Body of pancreas (tissue), 4 donors: Measurements from ENCODE around the gene MYO10. TPM values are rescaled to one million over a fixed set of nuclear protein-coding genes. Genes with fewer than 3 reads are reported as not detected.
A peak's percentile ranks its signal among the peaks of the same experiment; 100 is the strongest.

Experiments used
- ATAC-seq: fragments of 150-250 bp; one replicate; pipeline ENCODE4 v1.9.1; 2016
- DNase-seq, 4 donors: peaks; one replicate each; pipeline ENCODE4 v3.0.0-alpha.2; 2019
- H3K27ac ChIP-seq, 4 donors: fragments of 200-600 bp; sonication (generic); 1 replicate in 3 of 4; 2 replicates in 1 of 4; pipeline versions ENCODE4 v1.5.1 to v1.6.1; 2016 to 2019; ENCODE audit warnings: mild to moderate bottlenecking in 1 of 4, mixed read lengths in 1 of 4, moderate library complexity in 1 of 4
- H3K27me3 ChIP-seq, 2 donors: fragments of 200-600 bp; sonication (generic); one replicate each; pipeline ENCODE4 v1.6.0; 2016; ENCODE audit warnings: mild to moderate bottlenecking in 1 of 2
- H3K36me3 ChIP-seq, 2 donors: fragments of 200-600 bp; sonication (generic); replicated peaks in 1 of 2; 2 replicates each; pipeline ENCODE4 v1.5.1; 2016; ENCODE audit warnings: low read depth in 2 of 2; ENCODE audit not compliant: insufficient read depth in 1 of 2
- H3K4me1 ChIP-seq: fragments of 200-600 bp; sonication (generic); one replicate; pipeline ENCODE4 v1.6.0; 2016
- H3K4me3 ChIP-seq, 2 donors: fragments of 200-600 bp; sonication (generic); 1 replicate in 1 of 2; 2 replicates in 1 of 2; pipeline ENCODE4 v1.5.1; 2016 to 2019
- H3K9me3 ChIP-seq, 3 donors: fragments of 200-600 bp; sonication (generic); 1 replicate in 2 of 3; 2 replicates in 1 of 3; pipeline ENCODE4 v1.5.1; 2016
- POLR2A ChIP-seq, 3 donors: fragments of 450-650 bp; IDR thresholded peaks; one replicate each; pipeline ENCODE4 v1.6.1; 2016; ENCODE audit warnings: antibody characterized with exemption in 3 of 3, mild to moderate bottlenecking in 2 of 3
- WGBS, 2 donors: methylation state at CpG; one replicate each; pipeline ENCODE4 v1.1.5; 2017; 5-methylcytosine and 5-hydroxymethylcytosine counted together
- intact Hi-C: fragments of 100-400 bp; cut with DNase I; formaldehyde crosslinking; loops from one replicate; pipeline ENCODE4 v1.15.1; 2023
- total RNA-seq, 2 donors: library from RNA; depleted of rRNA; stranded (reverse); fragments of >200 nt; gene quantifications; one replicate each; pipeline ENCODE4 v1.1.0, GENCODE V29; 2016
- TF ChIP-seq, protein P1 (sequence below), 7 experiments: fragments of 450-650 bp in 4 of 7; fragments of 200-600 bp in 3 of 7; sonication (generic) in 3 of 7; IDR thresholded peaks; one replicate each; pipeline ENCODE4 v1.5.1; 2016 to 2019; ENCODE audit warnings: antibody characterized with exemption in 7 of 7

Gene MYO10
- total RNA-seq, 2 donors from 2014 or later = 35.8 to 162 TPM

DNA sequence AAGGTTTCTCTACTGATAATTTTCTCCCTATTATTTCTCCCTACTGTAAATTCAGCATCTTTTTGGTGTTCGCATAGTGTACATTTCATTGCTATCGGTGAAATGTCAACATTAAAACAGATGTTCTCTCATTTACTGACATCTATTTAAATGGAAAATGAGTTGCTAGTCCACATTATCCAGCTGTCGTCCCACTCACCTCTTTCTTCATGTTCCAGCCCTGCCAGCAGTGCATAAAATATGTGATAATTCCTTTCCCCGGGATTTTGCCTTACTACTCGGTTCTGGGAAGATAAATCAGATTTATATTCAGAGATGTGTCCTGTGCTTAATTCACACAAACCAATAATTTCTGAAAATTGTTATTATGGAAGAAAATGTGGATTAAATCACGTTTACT, 155.8 kb downstream of the MYO10 start:
- Histone ChIP-seq H3K36me3 (peaks cover 5 to 10% of the 10 kb centered on the region in 2 donors), H3K4me1 (peaks cover 18% of the 10 kb centered on the region), H3K27me3 (no peaks in the 10 kb centered on the region), H3K4me3 (no peak overlapping the region), H3K9me3 (no peaks in the 10 kb centered on the region), H3K27ac (no peak overlapping the region)
- no peak for TF ChIP-seq POLR2A (IDR thresholded peaks at IDR 0.05)
- TF ChIP-seq, protein P1, sequence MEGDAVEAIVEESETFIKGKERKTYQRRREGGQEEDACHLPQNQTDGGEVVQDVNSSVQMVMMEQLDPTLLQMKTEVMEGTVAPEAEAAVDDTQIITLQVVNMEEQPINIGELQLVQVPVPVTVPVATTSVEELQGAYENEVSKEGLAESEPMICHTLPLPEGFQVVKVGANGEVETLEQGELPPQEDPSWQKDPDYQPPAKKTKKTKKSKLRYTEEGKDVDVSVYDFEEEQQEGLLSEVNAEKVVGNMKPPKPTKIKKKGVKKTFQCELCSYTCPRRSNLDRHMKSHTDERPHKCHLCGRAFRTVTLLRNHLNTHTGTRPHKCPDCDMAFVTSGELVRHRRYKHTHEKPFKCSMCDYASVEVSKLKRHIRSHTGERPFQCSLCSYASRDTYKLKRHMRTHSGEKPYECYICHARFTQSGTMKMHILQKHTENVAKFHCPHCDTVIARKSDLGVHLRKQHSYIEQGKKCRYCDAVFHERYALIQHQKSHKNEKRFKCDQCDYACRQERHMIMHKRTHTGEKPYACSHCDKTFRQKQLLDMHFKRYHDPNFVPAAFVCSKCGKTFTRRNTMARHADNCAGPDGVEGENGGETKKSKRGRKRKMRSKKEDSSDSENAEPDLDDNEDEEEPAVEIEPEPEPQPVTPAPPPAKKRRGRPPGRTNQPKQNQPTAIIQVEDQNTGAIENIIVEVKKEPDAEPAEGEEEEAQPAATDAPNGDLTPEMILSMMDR (IDR thresholded peaks at IDR 0.05) = no peak
- intact Hi-C loops = no loop called here
- no peak for DNase-seq
- 70 to 75% methylated on average over 6 of the region's 6 CpGs for WGBS, 2 donors
- no peak for ATAC-seq

DNA sequence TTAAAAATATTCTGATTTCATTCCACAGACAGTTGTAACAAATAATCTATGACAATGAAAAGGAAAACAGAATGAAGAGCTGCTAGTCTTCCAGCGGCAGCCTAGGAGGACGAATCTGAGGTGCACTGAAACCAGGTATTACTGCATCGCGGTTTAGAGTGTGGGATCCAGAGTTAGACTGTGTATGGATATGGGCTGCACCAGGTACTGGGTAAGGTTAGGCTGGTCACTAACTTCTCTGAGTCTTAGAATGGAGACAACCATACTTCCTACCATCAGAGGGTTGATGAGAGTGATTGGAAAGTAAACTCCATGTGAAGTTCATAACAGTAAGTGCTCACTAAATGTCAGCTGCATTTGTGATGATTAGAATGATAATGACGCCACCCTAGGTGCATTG, 158.7 kb downstream of the MYO10 start:
- TF ChIP-seq, protein P1 (IDR thresholded peaks at IDR 0.05) = no peak
- no peak for TF ChIP-seq POLR2A (IDR thresholded peaks at IDR 0.05)
- Histone ChIP-seq H3K36me3 (peaks cover 5 to 10% of the 10 kb centered on the region in 2 donors), H3K27me3 (no peaks in the 10 kb centered on the region), H3K9me3 (no peaks in the 10 kb centered on the region), H3K27ac (no peak overlapping the region), H3K4me3 (no peak overlapping the region), H3K4me1 (peaks cover 22% of the 10 kb centered on the region)
- 89 to 93% methylated on average over 5 of the region's 5 CpGs for WGBS, 2 donors
- intact Hi-C loops = no loop called here
- ATAC-seq (no peak), DNase-seq (no peak)

DNA sequence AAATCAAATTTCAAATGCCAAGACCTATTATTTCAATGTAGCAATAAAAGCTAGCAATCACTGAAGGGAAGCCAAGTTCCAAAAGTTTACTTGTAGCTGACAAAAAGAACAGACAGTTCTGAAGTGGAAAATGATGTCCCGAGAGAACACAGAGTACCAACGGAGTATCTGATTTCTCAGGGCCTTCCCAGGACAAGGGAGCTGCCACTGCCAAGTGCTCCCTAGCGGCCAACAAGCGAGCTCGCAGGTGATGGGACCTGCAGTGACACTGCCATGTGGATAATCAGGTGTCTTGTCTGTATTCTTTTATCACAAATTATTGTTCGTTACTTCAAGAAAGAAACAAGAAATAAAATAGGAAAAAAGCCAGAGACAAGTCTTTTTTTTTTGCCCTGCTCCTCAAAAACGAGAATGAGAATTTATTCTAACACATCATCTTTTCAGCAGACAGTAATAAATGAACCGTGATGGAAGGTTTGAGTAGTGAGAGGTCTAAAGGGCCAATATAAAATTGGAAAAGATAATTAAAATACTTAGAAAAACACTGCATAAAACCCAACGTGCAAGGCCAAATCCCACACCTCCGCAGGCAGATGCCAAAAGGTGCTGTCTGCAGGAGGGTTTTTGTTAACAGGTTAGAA, 159.4 kb downstream of the MYO10 start:
- intact Hi-C loops = no loop called here
- WGBS, 2 donors = 44 to 45% methylated on average over 10 of the region's 10 CpGs
- peak; percentile 76 for ATAC-seq

DNA sequence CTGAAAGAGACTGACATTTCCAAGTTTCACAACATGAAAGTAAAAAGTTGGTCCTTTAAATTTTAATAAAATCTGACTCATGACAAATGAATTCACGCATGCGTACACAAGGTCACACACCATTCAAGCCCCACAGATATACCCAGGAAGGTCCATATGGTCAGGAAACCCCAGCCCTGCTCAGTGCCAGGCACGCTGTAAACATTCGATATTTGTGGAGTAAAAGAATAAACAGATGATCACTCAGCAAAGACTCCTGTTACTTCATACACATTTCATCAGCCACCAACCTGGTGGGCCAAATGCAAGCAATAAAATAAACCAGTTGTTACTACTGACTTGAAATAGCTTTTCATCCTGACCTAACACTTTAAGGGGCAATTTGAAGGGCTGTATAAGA, 161.3 kb downstream of the MYO10 start:
- TF ChIP-seq, protein P1 (IDR thresholded peaks at IDR 0.05) = no peak
- TF ChIP-seq POLR2A (IDR thresholded peaks at IDR 0.05) = no peak
- peaks cover 0 to 8% of the 10 kb centered on the region in 2 donors for H3K36me3 ChIP-seq
- 53 to 60% methylated on average over 4 of the region's 4 CpGs for WGBS, 2 donors
- DNase-seq (peak in 1 of 4 donors; percentile 18), ATAC-seq (no peak)
- H3K27ac ChIP-seq = peak overlapping the region in 3 of 4 donors; percentile 56 to 83 (median 68)
- peaks cover 29% of the 10 kb centered on the region for H3K4me1 ChIP-seq
- H3K4me3 ChIP-seq = no peak overlapping the region
- intact Hi-C loops = no loop called here
- no peaks in the 10 kb centered on the region for H3K27me3 ChIP-seq
- H3K9me3 ChIP-seq = no peaks in the 10 kb centered on the region

More for the DNA sequence above, 159.4 kb downstream of the MYO10 start:
- TF ChIP-seq POLR2A (IDR thresholded peaks at IDR 0.05) = no peak
- TF ChIP-seq, protein P1 (IDR thresholded peaks at IDR 0.05) = peak in 6 of 7 experiments; percentile 27 to 72 (median 41)
- no peak overlapping the region for H3K4me3 ChIP-seq
- H3K27ac ChIP-seq = peak overlapping the region in 2 of 4 donors; percentile 66 to 68
- no peaks in the 10 kb centered on the region for H3K9me3 ChIP-seq
- H3K36me3 ChIP-seq = peaks cover under 1 to 7% of the 10 kb centered on the region in 2 donors
- peaks cover 22% of the 10 kb centered on the region for H3K4me1 ChIP-seq
- no peaks in the 10 kb centered on the region for H3K27me3 ChIP-seq
- DNase-seq = peak; percentile 54 to 71 (median 64)

DNA sequence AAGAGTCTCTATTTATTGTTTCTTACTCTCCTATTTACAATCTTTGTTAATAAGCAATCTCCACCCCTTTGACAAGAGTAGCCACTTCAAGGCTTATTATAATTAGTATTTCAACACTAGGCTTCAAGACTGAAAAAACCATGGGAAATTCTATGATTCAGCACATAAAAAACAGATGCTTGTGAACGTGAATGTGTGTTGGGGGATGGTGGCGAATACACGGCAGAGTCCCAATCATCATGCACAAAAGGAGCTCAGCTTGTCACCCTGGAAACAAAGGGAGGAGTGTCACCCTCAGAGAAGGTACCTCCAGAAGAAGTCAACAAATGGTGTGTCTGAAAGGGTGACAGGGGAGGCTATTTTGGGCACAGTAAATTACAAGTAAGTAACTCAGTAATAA, 162.1 kb downstream of the MYO10 start:
- peak; percentile 66 to 89 (median 78) for DNase-seq
- no peaks in the 10 kb centered on the region for H3K27me3 ChIP-seq

More for the DNA sequence above, 162.1 kb downstream of the MYO10 start:
- peaks cover 31% of the 10 kb centered on the region for H3K4me1 ChIP-seq
- intact Hi-C loops = no loop called here
- H3K4me3 ChIP-seq = no peak overlapping the region
- no peaks in the 10 kb centered on the region for H3K9me3 ChIP-seq
- no peak for TF ChIP-seq POLR2A (IDR thresholded peaks at IDR 0.05)
- TF ChIP-seq, protein P1 (IDR thresholded peaks at IDR 0.05) = no peak
- 31 to 38% methylated on average over 3 of the region's 3 CpGs for WGBS, 2 donors
- peaks cover 0 to 6% of the 10 kb centered on the region in 2 donors for H3K36me3 ChIP-seq
- H3K27ac ChIP-seq = peak overlapping the region in 3 of 4 donors; percentile 56 to 83 (median 68)
- ATAC-seq = peak; percentile 90
